HG03442 (cell line): Measurements from ENCODE around the gene SLC16A2.
"Not testable (repeated sequence)": the region's sequence is repeated elsewhere in the genome, so short reads cannot be mapped to it uniquely, and the experiment has no call there.

Experiments used
- ATAC-seq: cut with Tn5 transposase; IDR thresholded peaks from one replicate; pipeline ENCODE4 v1.9.1; 2021; ENCODE audit warnings: mild to moderate bottlenecking, moderate library complexity; ENCODE audit not compliant: unreplicated experiment

Gene SLC16A2

DNA sequence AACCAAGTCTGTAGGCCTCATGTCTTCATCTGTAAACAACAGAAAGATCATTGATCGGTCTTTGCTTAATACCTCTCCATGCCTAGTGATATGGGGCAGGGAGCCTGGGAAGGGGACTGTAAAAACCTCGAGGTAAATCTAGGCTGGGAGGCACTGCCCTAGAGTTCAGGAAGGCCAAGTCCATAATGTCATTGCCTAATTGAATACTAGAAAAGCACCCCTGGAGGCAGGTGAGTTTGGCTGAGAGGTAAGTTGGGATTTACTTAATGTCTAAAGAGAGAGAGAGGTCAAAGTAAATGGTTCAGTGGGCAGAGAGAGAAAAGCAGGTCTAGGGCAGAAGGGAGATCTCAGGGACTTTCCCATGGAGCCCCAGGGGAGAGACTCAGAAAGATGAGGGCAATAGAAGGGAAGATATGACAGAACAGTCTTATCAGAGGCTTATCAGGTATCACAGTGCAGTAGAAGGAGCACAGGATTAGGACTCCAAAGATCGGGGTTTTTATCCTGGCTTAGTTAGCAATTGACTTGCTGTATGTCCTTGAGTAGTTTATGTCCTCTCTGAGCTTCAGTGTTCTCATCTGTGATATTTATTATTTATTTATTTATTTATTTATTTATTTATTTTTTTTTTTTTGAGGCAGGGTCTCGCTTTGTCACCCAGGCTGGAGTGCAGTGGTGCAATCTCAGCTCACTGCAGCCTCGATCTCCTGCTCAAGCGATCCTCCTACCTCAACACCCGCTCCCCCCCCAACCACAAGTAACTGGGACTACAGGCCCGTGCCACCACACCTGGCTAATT lies 85.2 kb downstream of the SLC16A2 start:
- ATAC-seq, result peak; percentile 94

DNA sequence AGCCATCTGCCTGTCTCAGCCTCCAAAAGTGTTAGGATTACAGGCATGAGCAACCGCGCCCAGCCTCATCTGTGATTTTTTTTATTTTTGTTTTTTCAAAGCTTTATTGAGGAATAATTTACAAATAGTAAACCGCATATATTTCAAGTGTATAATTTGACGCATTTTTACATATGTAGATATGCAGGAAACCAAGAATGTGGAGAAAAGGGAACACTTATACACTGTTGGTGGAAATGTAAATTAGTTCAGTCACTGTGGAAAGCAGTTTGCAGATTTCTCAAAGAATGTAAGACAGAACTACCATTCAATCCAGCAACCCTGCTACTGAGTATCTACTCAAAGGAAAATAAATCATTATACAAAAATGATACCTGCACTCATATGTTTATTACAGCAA lies 85.9 kb downstream of the SLC16A2 start:
- no peak for ATAC-seq

DNA sequence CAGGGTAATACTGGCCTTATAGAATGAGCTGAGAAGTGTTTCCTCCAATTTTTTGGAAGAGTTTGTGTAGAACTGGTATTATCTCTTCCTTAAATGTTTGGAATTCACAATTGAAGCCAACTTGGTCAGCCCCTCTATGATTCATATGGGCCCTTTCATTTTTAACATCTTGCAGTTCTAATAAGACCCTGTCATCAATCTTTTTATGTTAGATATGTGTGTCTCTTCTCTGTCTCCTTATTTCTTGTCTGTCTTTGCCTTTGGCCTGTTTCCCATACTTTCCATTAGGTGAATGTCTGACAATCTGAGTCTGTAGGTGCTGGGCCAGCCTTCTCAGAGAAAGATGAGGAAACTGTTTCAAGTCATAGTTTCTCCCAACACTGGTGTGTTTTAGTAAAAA lies 88.7 kb downstream of the SLC16A2 start:
- ATAC-seq, result no peak

DNA sequence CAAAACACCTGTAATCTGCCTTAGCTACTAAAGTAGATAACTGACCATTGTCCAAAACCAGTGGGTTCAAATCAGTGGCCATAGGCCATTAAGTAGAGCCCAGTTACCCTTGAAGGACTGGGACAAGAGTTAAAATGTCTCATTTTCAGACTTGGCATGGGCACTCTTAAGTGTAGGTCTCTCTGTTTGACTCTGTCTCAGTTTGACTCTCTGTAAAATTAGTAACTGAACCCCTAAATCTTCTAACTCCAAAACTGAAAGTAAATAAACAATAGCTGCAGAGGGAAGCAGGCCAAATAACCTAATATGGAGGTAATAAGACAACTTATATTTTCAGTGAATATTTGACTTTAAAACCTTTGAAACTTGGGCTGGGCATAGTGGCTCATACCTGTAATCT lies 89.1 kb downstream of the SLC16A2 start:
- peak; percentile 50 for ATAC-seq

DNA sequence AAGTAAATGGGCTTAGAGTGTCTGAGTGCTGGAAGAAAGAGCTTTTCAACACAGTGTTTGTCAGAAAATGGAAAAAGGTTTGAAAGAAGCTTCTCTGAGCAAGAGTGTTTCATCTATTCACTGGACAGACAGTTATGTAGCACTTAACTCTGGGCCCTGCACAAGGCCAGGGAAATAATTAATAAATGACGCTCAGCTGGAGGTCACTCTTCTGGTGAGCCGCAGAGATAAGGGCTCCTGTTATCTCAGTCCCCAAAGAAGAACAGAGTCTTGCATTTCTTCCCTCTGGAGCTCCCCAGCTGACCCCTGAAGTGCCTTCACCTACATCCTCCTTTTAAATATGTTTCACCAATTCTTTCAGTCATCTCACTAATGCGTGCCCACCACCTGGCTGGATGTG lies 90.4 kb downstream of the SLC16A2 start:
- ATAC-seq, result no peak

DNA sequence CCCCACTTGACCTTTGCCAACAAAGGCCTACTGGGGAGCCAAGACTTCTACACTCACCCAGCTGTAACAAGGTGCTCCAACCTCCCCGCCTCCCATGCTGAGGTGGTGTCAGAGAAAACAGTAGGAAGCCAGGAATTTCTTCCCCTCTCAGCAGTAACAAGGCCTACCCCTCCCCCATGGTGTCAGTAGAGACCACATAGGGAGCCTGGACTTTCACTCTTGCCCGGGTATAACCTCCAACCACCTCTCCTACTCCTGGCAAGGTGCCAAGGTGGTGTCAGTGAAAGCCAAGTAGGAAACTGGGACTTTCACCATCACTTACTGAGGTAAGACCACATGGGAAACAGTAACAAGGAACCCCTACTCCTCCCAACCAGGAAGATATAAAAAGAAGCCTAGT lies 93.1 kb downstream of the SLC16A2 start:
- ATAC-seq, result no peak

DNA sequence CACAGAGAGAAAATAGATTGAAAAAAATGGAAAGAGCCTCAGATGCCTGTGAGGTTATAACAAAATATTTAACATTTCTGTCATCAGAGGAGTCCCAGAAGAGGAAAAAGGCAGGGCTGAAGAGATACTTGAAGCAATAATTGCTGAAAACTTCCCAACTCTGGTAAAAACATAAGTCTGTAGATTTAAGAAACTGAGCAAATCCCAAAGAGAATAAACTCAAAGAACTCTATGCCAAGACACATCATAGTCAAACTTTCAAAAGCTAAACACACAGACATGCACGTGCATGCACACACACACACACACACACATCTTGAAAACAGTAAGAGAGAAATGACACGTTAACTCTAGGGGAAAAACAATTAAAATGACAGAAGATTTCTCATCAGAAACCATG lies 94.1 kb downstream of the SLC16A2 start:
- no peak for ATAC-seq

DNA sequence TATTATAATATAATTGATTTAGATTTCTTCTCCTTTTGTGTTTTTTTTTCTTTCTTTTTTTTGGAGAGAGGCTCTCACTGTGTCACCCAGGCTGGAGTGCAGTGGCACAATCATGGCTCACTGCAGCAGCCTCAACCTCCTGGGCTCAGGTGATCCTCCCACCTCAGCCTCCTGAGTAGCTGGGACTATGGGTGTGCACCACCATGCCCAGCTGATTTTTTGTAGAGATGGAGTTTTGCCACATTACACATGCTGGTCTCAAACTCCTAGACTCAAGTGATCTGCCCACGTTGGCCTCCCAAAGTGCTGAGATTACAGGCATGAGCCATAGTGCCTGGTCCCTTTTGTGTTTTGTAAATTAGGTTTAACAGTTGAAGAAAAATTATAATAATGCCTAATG lies 94.7 kb downstream of the SLC16A2 start:
- ATAC-seq, result not testable (repeated sequence)

DNA sequence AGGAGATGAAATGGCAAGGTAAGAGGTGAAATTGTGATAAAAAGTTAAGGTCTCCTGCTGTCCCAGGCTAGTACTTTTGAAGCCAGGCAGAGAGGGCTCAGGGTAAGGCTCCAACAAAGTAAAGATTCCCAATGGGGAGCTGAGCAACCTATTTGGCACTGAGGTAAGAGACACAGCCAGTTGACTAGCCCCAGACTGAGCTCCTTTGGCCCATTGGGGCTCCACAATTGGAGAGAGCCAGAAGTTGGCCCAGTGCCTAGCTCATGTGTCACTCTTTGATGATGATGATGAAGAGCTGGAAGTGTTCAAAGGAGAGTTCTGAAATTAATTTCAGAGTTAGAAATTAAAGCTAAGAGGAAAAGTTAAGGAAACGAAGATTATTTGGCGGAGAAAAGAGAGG lies 98.6 kb downstream of the SLC16A2 start:
- no peak for ATAC-seq

DNA sequence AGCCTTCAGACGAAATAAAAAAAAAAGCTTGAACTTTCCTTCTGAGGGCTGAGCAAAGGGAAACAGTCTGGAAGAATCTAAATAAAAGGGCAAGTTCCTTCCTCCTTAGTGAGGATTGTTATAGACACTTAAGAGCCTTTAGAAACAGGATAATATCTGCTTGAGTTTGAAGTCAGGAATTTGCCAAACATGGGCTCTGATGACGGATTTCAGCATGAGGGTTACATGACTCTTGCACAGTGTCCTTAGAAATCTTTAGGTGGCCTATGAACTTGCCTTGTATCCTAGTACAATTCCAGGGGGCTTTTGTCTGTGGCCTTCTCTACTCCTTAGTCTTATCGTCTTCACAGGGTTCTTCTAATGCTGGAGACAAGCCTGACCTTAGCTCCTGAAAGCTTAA lies 99.0 kb downstream of the SLC16A2 start:
- no peak for ATAC-seq

DNA sequence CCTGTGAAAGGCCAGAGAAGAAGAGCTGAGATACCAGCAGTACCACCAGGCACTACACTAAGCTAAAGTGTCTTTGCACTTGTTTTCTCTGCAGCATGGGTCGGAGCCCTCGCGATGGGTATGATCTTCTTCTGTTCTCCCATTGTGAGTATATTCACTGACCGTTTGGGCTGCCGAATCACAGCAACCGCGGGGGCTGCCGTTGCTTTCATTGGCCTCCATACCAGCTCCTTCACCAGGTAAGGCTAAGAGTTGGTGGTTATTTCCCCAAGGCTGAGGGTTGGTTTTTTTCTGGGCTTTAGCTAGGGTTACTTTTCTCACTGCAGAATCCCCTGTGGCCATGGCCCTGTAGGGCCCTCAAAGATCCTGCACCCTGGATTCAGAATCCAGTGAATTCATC lies 99.6 kb downstream of the SLC16A2 start:
- no peak for ATAC-seq

DNA sequence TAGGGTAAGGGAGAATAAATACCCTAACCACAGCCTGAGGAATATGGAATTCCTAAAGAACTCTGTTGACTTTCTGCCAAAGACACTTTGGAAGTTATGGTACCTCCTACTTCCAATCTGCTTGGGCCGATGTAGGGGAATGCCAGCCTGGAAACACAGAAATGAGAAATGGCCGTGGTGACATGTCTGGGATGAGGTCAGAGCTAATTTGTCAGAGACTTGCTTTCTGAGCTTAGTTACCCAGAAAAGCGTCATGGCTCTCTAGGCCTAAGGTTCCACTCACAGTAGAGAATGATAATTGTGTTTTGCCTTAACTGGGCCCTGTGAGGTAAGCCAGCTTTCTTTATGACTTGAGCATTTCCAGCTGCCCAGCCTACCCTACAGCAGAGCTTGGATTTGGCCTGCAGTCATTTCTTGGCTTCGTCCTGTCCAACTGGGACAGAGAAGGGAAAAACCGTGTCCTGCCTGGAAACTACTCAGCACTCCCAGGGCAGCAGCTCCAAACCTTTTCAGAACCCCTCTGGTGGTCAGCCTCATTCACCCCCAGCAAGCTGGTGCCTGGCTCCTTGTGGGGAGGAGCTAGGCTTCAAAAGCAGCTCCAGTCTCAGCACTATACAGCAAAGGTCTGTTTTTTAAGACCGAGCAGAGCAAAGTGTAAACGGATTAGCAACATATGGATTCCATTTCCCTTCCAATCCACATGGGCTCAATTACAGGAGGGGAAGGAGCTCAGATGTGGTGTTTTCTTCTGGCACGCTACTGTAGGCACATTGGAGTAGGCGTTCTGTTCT lies 100.9 kb downstream of the SLC16A2 start:
- ATAC-seq, result no peak

DNA sequence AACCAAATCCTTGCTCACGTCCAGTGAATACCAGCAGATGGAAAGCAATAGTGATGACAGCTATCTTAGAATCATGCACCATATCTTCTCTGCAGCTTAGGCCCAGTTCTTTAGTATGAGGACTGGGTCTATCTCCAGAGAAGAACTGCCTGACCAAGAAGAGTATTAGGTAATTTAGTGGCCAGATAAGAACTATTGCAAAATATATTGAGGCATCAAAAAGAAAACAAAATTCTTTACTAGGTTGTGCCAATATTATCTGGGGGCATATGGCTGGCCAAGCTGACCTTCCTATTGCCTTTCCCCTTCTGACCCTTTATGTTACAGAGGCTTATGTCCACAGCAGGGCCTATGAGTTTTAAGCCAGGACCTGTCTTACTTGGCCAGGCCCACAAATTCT lies 101.9 kb downstream of the SLC16A2 start:
- no peak for ATAC-seq

DNA sequence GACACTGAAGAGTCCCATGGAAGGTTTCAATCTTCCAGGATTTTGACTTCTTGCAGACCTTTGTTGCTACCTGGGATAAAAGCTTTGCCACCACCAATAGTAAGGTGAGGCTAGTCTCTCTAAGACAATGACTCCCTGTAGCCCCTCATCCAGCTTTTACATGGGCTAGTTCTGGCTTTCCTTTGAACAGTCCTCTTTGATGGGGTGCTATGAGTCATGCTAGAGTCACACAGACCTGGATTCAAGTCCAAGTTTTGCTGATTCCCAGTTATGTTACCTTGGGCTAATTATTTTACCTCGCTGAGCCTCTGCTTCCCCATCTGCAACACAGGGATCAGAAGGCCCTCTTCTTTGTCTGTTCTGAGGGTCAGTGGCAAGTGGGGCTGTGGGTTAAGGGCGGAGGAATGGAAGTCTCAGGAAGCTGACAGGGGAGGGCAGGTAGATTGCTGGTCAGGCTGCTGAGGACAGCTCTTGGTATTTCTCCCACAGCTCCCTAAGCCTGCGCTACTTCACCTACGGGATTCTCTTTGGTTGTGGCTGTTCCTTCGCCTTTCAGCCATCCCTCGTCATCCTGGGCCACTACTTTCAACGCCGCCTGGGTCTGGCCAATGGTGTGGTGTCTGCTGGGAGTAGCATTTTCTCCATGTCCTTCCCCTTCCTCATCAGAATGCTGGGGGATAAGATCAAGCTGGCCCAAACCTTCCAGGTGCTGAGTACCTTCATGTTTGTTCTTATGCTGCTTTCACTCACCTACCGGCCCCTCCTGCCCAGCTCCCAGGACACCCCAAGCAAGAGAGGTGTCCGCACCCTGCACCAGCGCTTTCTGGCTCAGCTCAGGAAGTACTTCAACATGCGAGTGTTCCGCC lies 102.8 kb downstream of the SLC16A2 start:
- ATAC-seq, result no peak

DNA sequence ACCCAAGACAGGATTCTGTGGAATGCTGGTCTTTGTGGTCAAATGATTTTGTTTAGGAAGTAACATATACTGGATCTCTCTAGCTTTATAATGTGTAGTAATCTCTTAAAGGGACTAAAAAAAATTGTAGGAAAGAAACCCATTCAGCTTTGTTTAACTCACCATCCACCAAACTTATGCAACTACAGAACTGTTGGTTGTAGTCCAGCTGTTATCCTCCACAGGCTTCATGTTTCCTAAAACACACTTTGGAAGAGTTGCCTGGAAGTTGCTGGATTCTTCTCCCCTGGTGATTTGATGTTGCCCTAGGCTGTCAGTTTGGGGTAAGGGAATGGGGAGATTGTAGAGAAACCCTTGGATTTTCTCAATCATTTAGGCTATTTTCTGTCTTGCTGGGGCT lies 103.8 kb downstream of the SLC16A2 start:
- no peak for ATAC-seq

DNA sequence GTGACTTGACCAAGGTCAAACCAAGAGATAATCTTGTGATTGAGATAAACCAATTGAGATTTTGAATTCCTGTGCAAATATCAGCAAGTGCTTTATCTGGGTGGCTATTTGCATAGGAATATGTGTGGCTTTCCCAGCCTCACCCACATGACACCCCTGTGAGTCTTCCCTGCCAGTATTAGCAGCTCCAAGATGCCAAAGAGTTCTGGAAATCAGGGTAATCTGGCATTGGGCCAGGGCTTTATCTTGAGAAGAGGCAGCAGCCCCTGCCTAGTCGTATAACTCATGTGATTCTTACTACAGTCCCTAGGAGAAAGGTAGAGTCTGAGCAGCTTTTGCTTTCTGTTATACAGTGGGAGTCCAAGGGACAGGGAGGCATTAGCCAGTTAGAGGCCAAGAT lies 105.5 kb downstream of the SLC16A2 start:
- no peak for ATAC-seq

DNA sequence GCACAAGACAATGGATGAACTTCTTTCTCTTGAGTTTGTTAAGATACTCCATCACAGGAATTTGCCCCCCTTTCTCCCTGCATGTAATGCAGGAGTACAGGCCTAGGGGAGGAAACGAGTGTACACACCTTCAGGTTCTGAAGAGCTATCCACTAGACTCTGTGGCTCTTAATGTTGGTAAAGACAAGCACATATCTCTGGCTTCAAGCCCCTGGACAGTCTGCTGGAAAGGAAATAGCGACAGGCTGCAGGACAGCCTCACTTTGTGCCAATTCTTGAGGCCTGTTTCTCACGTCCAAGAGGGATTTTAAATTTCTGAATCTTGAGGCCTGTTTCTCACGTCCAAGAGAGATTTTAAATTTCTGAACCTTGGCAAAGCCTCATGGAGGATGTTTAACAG lies 106.1 kb downstream of the SLC16A2 start:
- no peak for ATAC-seq

DNA sequence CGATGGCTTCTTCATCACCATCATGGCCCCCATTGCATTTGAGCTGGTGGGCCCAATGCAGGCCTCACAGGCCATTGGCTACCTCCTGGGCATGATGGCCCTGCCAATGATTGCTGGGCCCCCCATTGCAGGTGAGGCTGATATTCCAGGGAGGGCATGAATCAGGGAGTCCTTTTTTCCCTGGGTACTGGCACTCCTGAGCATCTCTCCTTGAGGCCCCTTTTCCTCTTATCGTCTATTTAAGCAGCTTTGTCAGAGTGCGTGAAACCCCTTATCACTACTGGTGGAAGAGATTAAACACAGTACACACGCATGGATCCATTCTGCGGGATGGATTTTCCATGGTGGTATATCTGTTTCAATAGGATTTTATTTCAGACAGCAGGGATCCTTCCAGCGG lies 108.0 kb downstream of the SLC16A2 start:
- ATAC-seq, result no peak

DNA sequence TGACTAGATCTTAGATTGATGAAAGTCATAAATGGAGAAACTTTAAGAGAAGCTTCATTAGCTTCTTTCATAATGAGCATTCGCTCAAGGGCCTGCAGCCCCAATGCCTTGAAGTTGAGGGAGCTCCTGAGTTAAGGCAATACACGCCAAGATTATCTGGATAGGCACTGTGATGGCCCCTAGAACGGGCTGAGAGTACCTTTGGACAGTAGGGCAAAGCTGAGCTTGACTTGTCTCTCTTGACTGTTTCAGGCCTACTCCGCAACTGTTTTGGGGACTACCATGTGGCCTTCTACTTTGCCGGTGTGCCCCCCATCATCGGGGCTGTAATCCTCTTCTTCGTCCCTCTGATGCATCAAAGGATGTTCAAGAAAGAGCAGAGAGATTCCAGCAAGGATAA lies 109.8 kb downstream of the SLC16A2 start:
- no peak for ATAC-seq

DNA sequence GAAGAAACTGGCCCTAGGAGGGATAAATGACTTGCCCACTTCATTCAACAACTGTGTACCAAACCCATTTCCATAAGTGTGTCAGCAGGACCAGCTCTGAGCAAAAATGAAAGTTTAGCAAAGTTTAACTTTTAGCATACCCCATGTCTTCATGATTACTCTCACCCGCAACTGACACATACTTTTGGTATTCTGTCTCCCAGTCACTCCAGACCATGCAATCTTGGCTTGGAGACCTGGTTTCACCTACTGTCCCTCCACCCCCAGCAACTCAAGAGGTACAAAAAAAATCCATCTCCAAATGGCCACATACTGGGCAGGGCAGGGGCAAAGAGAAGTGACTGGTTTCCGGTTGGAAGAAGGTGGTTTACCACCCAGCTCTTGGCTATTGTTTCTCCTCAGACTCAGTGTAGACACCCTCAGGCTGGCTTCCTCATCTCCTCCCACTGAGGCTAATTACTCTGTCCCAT lies 113.3 kb downstream of the SLC16A2 start:
- peak; percentile 55 for ATAC-seq

DNA sequence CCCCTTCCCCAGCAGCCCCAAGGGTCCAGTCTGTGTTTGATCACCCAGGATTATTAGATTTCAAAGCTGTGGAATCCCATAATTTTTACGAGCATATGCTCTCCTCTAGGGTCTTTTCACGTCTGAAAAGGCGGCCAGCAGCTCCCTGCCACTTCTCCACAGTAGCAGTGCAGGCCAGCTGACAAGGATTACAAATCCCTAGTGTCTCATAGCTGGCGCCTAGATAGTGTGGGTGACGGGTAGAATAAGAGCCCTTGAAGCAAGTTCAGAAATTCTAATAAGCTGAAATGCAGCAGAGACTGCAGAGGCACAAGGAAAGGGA lies 113.8 kb downstream of the SLC16A2 start:
- no peak for ATAC-seq
